GM10266 (cell line): ENCODE data around the gene GEMIN4.
"Not testable (repeated sequence)": the region's sequence is repeated elsewhere in the genome, so short reads cannot be mapped to it uniquely, and the experiment has no call there.

Experiments used
- DNase-seq: peaks from one replicate; pipeline ENCODE4 v3.0.0; 2012; ENCODE audit errors: extremely low spot score
- TF ChIP-seq, protein P1 (sequence below): IDR thresholded peaks from 2 replicates; pipeline ENCODE4 v1.5.1; 2012; ENCODE audit warnings: mild to moderate bottlenecking, low read depth; ENCODE audit not compliant: control insufficient read depth, insufficient read depth; ENCODE audit errors: missing control alignments

GEMIN4 gene

DNA sequence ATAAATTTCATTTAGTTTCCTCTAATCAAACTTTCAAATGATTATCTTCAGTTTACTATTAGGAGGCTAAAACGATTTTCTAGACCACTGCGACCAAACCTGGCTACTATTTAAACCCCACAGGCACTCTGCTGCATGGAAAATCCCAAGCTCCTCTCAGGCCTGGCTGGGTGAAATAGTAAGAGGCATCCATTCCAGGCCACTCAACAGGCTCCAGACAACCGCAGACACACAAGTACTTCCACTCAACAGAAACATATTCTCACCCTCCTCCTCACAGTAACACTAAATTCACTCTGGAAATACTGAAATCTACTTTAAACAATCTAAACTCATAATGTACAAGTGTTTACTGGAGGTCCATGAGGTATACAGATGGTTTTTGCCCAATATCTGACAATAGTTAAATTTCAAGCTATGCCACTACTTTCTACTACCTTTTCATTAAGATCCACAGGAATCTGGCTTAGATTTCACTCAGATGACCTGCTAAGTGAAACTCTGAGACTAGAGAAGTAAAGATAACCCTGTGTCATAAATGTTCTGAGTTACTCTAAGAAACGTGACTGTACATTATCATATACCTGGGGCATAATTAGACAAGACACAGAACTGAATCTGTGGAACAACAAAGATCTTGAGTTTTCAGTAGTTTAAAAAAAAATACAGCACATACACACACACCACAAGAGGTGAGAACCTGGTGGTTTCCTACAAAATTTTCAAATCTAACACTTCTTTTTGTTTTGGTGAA is 47.8 kb downstream of the GEMIN4 start:
- no peak for DNase-seq
- TF ChIP-seq, protein P1, sequence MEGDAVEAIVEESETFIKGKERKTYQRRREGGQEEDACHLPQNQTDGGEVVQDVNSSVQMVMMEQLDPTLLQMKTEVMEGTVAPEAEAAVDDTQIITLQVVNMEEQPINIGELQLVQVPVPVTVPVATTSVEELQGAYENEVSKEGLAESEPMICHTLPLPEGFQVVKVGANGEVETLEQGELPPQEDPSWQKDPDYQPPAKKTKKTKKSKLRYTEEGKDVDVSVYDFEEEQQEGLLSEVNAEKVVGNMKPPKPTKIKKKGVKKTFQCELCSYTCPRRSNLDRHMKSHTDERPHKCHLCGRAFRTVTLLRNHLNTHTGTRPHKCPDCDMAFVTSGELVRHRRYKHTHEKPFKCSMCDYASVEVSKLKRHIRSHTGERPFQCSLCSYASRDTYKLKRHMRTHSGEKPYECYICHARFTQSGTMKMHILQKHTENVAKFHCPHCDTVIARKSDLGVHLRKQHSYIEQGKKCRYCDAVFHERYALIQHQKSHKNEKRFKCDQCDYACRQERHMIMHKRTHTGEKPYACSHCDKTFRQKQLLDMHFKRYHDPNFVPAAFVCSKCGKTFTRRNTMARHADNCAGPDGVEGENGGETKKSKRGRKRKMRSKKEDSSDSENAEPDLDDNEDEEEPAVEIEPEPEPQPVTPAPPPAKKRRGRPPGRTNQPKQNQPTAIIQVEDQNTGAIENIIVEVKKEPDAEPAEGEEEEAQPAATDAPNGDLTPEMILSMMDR: no peak

DNA sequence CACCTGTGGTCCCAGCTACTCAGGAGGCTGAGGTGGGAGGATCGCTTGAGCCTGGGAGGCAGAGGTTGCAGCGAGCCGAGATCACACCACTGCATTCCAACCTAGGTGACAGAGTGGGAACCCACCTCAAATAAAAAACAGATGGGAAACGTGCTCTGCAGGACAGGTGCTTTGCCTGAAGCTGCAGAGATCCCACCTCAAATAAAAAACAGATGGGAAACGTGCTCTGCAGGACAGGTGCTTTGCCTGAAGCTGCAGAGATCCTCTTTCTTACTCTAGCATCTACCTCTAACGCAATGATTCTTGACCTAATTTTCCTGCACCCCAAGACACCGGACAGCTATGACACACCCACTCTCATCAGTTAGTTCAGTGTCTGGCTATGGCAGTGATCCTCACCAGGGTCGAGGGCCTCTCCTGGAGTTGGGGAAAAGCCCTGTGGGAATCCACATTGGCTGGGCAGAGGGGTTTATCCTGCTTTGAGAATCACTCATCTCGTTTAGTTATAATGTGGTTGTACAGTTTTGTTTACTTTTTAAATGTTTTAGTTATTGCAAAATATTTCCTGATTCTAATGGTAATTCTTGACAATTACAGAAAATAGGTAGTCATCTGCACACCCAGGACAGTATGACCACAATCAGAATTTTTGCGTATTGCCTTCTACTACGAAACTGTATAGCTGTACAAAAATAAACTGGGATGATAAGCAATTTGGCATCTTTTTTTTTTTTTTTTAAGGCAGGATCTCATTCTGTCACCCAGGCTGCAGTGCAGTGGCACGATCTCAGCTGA is 48.8 kb downstream of the GEMIN4 start:
- TF ChIP-seq, protein P1: no peak
- DNase-seq: no peak

DNA sequence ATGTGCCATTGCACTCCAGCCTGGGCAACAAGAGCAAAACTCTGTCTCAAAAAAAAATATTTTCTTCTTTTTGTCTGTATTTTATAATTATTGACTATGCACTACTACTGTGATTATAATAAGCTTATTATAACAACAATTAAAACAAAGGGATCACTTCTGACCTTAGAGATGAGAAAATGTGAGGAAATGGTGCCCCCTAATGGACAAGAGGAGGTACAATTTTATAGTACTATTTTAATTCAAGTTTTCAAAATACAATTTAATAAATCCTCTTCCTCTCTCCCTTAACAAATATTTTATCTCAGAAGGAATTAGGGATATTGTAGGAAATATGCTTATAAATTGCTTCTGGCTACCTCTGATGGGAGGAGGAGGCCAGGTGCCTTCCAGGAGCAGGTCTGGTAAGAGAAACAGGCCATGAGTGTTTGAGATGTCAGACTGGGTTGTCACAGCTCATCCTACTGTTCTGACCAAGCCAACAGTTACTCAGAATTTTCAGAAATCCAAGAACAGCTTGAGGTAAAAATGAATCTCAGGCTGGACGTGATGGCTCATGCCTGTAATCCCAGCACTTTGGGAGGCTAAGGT is 51.5 kb downstream of the GEMIN4 start:
- TF ChIP-seq, protein P1: peak; percentile 60
- DNase-seq: peak; percentile 61

DNA sequence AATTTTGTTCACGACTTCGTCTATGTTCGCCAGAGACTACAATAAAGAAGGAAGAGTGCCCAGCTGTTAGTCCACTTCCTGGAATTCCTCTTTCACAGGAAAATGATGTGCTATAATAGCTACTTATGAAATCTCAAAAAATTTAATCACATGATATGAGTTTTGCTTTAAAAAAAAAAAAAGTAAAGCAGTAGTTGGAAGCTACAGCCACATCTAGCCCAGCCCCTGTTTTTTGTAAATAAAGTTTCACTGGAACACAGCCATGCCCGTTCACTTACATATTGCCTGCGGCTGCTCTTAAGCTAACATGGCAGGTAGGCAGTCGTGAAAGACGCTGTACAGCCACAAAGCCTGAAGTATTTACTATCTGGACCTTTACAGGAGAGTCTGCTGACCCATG is 52.7 kb downstream of the GEMIN4 start:
- DNase-seq: no peak
- TF ChIP-seq, protein P1: no peak

DNA sequence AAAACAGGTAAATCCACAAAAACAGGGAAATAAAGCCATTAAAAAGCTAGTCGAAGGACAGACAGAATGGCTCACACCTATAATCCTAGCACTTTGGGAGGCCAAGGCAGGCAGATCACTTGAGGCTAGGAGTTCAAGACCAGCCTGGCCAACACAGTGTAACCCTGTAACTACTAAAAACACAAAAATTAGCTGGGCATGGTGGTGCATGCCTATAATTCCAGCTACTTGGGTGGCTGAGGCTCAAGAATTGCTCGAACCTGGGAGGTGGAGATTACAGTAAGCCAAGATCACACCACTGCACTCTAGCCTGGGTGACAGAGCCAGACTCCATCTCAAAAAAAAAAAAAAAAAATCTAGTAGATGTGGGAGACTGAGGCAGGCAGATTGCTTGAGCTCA is 54.0 kb downstream of the GEMIN4 start:
- DNase-seq: not testable (repeated sequence)

DNA sequence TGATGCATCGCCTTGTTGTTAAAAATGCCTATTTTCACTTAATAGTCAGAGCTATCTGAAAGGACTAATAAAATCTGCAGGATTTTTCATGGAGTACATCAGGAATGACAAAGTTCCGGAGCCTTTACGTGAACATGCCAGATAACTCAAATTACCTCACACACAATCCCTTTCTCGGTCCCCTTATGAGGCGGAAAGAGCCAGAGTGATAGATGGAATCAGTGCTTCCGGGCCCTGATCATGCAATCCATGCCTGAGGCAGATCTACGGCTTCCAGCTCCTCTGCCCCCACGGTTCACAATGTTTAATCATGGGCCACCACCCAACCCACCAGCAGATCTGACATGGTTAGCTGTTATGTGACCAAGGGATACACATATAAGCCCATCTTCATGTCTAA is 54.4 kb downstream of the GEMIN4 start:
- TF ChIP-seq, protein P1: no peak
- DNase-seq: no peak

DNA sequence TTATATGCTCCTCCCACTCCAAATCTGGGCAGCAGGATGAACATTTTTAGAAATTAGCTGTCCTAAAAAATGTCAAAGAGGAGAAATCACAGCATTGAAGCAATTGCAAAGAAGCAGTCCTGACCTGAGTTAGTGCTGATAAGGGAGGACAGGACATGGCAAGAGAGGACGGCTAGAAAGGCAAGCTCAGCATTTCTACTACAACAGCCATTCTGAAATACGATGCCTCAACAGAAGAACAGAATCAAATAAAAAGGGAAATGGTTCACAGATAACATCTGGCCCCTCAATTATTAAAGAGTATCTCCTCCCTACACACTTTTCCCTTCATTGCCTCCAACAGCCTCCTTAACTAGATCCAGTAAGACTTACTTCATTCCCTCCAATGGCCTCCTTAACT is 55.7 kb downstream of the GEMIN4 start:
- no peak for DNase-seq

More for the DNA sequence above, 55.7 kb downstream of the GEMIN4 start:
- TF ChIP-seq, protein P1: no peak
